GM12878 (cell line): ENCODE data around the gene ETFRF1. TPM values are rescaled to one million over a fixed set of nuclear protein-coding genes. Genes with fewer than 3 reads are reported as not detected.

Experiments used
- ATAC-seq: fragments of 200-7000 bp; cut with Tn5 transposase; 3 replicates; pipeline ENCODE4 v1.9.1; 2020; ENCODE audit warnings: mild to moderate bottlenecking, moderate library complexity
- BruUV-seq: library from RNA; stranded (reverse); fragments of 400-500 nt; replicated peaks from 2 replicates; lab custom pipeline; 2021; lab: Mats Ljungman, UMichigan
- CTCF ChIA-PET: fragments of 300-600 bp; sonication (Branson Sonifier 250); formaldehyde crosslinking; extraction: SDS; loops from one replicate; lab custom pipeline; 2021; ENCODE audit warnings: inconsistent platforms; lab: Yijun Ruan, JAX
- POLR2A ChIA-PET: fragments of 350-600 bp; formaldehyde crosslinking; extraction: SDS; loops from one replicate; lab custom pipeline; 2021; ENCODE audit warnings: inconsistent platforms; lab: Charles Lee
- RAD21 ChIA-PET: fragments of 300-600 bp; sonication (Branson Sonifier 250); formaldehyde crosslinking; loops from one replicate; lab custom pipeline; 2023; ENCODE audit warnings: antibody characterized with exemption; ENCODE audit not compliant: unreplicated experiment; lab: Charles Lee
- SMC1A ChIA-PET: fragments of 300-600 bp; sonication (Branson Sonifier 250); formaldehyde crosslinking; loops from one replicate; lab custom pipeline; 2023; ENCODE audit not compliant: unreplicated experiment, uncharacterized antibody; lab: Charles Lee
- DNase-seq: peaks from one replicate; pipeline ENCODE4 v3.0.0-alpha.2; 2011; ENCODE audit warnings: low read depth, low spot score
- FAIRE-seq: peaks from 3 replicates; lab custom pipeline; 2011; peaks lifted over from hg19 to GRCh38; lab: Jason Lieb, UNC
- H2AFZ ChIP-seq: 2 replicates; pipeline ENCODE4 v1.6.0; 2011; ENCODE audit warnings: low read depth, low read length, control low read depth; ENCODE audit not compliant: control insufficient read depth
- H3K27ac ChIP-seq: 2 replicates; pipeline ENCODE4 v1.5.1; 2011; ENCODE audit warnings: control low read depth; ENCODE audit not compliant: control insufficient read depth, insufficient read depth
- H3K27me3 ChIP-seq, 2 experiments: replicated peaks in 1 of 2; 2 replicates each; pipeline versions ENCODE4 v1.6.0 to v1.6.1; 2011; ENCODE audit warnings: low read length in 1 of 2; ENCODE audit not compliant: control insufficient read depth in 2 of 2, insufficient read depth in 2 of 2
- H3K36me3 ChIP-seq, 2 experiments: 2 replicates each; pipeline ENCODE4 v1.5.1; 2011; ENCODE audit warnings: low read length in 1 of 2; ENCODE audit not compliant: control insufficient read depth in 2 of 2, insufficient read depth in 2 of 2
- H3K4me1 ChIP-seq: 2 replicates; pipeline ENCODE4 v1.6.1; 2011; ENCODE audit warnings: mild to moderate bottlenecking, low read length, moderate library complexity, mixed read lengths; ENCODE audit not compliant: control insufficient read depth, insufficient read depth
- H3K4me2 ChIP-seq: 2 replicates; pipeline ENCODE4 v1.6.0; 2011; ENCODE audit warnings: control low read depth; ENCODE audit not compliant: control insufficient read depth, insufficient read depth
- H3K4me3 ChIP-seq: fragments of 200-600 bp; sonication (generic); 2 replicates; pipeline ENCODE4 v1.5.1; 2016
- H3K79me2 ChIP-seq: 2 replicates; pipeline ENCODE4 v1.6.0; 2011; ENCODE audit warnings: low read length; ENCODE audit not compliant: control insufficient read depth, insufficient read depth
- H3K9ac ChIP-seq: 2 replicates; pipeline ENCODE4 v1.8.0; 2011; ENCODE audit warnings: low read length, control low read depth, mixed read lengths; ENCODE audit not compliant: control insufficient read depth, insufficient read depth
- H3K9me3 ChIP-seq: replicated peaks from 3 replicates; pipeline ENCODE4 v1.5.1; 2011; ENCODE audit warnings: mild to moderate bottlenecking, low read length; ENCODE audit not compliant: control insufficient read depth, insufficient read depth
- H4K20me1 ChIP-seq: 2 replicates; pipeline ENCODE4 v1.6.0; 2011; ENCODE audit not compliant: control insufficient read depth, insufficient read depth
- BMI1 ChIP-seq: fragments of 450-650 bp; IDR thresholded peaks from 2 replicates; pipeline ENCODE4 v1.6.1; 2016; ENCODE audit warnings: mild to moderate bottlenecking, moderate library complexity, borderline replicate concordance
- FOS ChIP-seq: IDR thresholded peaks from 3 replicates; pipeline ENCODE4 v1.6.1; 2011; ENCODE audit warnings: borderline replicate concordance; ENCODE audit not compliant: insufficient read length; ENCODE audit errors: extremely low read depth
- FOXK2 ChIP-seq: fragments of 450-650 bp; IDR thresholded peaks from 2 replicates; pipeline ENCODE4 v1.6.1; 2017; ENCODE audit warnings: mild to moderate bottlenecking, moderate library complexity
- IKZF1 ChIP-seq: fragments of 450-650 bp; conservative IDR thresholded peaks from 2 replicates; pipeline ENCODE4 v1.6.1; 2017; ENCODE audit warnings: antibody characterized with exemption, mild to moderate bottlenecking
- PAX8 ChIP-seq: fragments of 450-650 bp; IDR thresholded peaks from 2 replicates; pipeline ENCODE4 v1.6.1; 2017; ENCODE audit warnings: mild to moderate bottlenecking, moderate library complexity
- POLR2AphosphoS5 ChIP-seq: IDR thresholded peaks from 2 replicates; pipeline ENCODE4 v1.6.1; 2011; ENCODE audit warnings: mild to moderate bottlenecking, low read length, inconsistent platforms
- TBL1XR1 ChIP-seq: IDR thresholded peaks from 2 replicates; pipeline ENCODE4 v1.6.1; 2012; ENCODE audit warnings: low read depth, low read length, improper control_type of control experiment
- YBX1 ChIP-seq: fragments of 450-650 bp; IDR thresholded peaks from 2 replicates; pipeline ENCODE4 v1.6.1; 2016; ENCODE audit warnings: antibody characterized with exemption
- YY1 ChIP-seq: IDR thresholded peaks from 2 replicates; pipeline ENCODE4 v1.6.1; 2011; ENCODE audit warnings: low read depth, mild to moderate bottlenecking, low read length
- ZSCAN29 ChIP-seq: fragments of 450-650 bp; IDR thresholded peaks from 2 replicates; pipeline ENCODE4 v1.6.1; 2017; ENCODE audit warnings: mild to moderate bottlenecking, moderate library complexity
- WGBS: methylation state at CpG from one replicate; pipeline ENCODE4 v1.1.6; 2016; ENCODE audit warnings: low lambda C conversion rate; ENCODE audit not compliant: insufficient replicate concordance, insufficient coverage; ENCODE audit errors: missing lambda C conversion rate; 5-methylcytosine and 5-hydroxymethylcytosine counted together
- in situ Hi-C: fragments of 300-500 bp; cut with MboI; formaldehyde crosslinking; loops from 9 replicates; pipeline ENCODE4 v1.14.3; 2018; ENCODE audit warnings: mixed read lengths
- intact Hi-C: fragments of 100-400 bp; cut with micrococcal nuclease; formaldehyde crosslinking; loops from one replicate; pipeline ENCODE4 v1.14.2; 2022; ENCODE audit not compliant: unreplicated experiment
- polyA plus RNA-seq, 11 experiments: library from polyadenylated mRNA; depleted of rRNA in 4 of 11; unstranded in 6 of 11; stranded (reverse) in 5 of 11; fragments of >200 nt; fragmentation: Nextera tagmentation in 4 of 11; fragmentation: Illumina TruSeq in 1 of 11; extraction: Ambion mirVana in 4 of 11; extraction: Trizol in 1 of 11; gene quantifications; 1 replicate in 1 of 11; 2 replicates in 10 of 11; pipeline versions ENCODE4 v1.2.1 to v1.2.3, GENCODE V29; 2011 to 2016; ENCODE audit warnings: inconsistent platforms in 2 of 11, missing spikeins in 2 of 11, low read depth in 1 of 11
- total RNA-seq, 4 experiments: library from RNA; depleted of rRNA in 3 of 4; stranded (reverse); fragments of >200 nt in 3 of 4; fragmentation: Illumina TruSeq in 1 of 4; extraction: Trizol in 1 of 4; gene quantifications; 2 replicates each; pipeline versions ENCODE4 v1.2.1 to v1.2.3, GENCODE V29; 2013 to 2021
- TF ChIP-seq, protein P1 (sequence below): fragments of 150-350 bp; IDR thresholded peaks from 2 replicates; pipeline ENCODE4 v1.6.1; 2014; ENCODE audit warnings: mild to moderate bottlenecking, low read depth, low read length
- TF ChIP-seq, protein P2 (sequence below), 3 experiments: IDR thresholded peaks in 2 of 3; conservative IDR thresholded peaks in 1 of 3; 2 replicates each; pipeline ENCODE4 v1.5.1; 2011; ENCODE audit warnings: low read depth in 3 of 3, low read length in 3 of 3, mild to moderate bottlenecking in 3 of 3, control low read depth in 2 of 3, moderate library complexity in 2 of 3, inconsistent platforms in 1 of 3, mixed read lengths in 1 of 3; ENCODE audit not compliant: control insufficient read depth in 2 of 3, insufficient read depth in 1 of 3; ENCODE audit errors: extremely low read depth in 1 of 3
- TF ChIP-seq, protein P3 (sequence below): IDR thresholded peaks from 2 replicates; pipeline ENCODE4 v1.6.1; 2011; ENCODE audit warnings: borderline replicate concordance, low read depth, mild to moderate bottlenecking, moderate library complexity, mixed read lengths, low read length; ENCODE audit not compliant: insufficient read depth; ENCODE audit errors: extremely low read length
- TF ChIP-seq, protein P4 (sequence below): fragments of 450-650 bp; IDR thresholded peaks from 2 replicates; pipeline ENCODE4 v1.6.1; 2017; ENCODE audit warnings: mild to moderate bottlenecking, moderate library complexity
- TF ChIP-seq, protein P5 (sequence below): IDR thresholded peaks from 2 replicates; pipeline ENCODE4 v1.6.1; 2012; ENCODE audit warnings: low read length, inconsistent platforms

ETFRF1 gene
- total and polyA plus RNA-seq, 10 of the 15 experiments (the other 5 are each of a cell fraction or from before 2014, with no cell fraction given) = 9.9 to 59.6 (median 26.2) TPM

DNA sequence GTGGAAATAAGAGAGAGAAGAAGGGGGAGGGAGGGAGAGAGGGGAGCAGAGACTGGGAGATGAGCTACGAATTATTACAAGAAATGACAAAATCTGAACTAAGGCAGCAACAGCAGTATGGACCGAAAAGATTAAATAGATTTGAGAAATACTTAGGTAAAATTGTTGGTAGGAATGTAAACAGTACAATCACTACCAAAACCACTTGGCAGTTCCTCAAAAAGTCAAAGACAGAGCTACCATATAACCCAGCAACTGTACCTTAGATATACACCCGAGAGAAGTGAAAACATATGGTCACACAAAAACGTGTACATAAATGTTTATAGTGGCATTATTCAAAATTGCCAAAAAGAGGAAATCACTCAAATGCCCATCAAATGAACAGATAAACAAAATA is 41.6 kb downstream of the ETFRF1 start:
- Histone ChIP-seq H3K4me2 (no peak overlapping the region), H3K4me1 (no peaks in the 10 kb centered on the region), H4K20me1 (no peaks in the 10 kb centered on the region), H3K4me3 (no peak overlapping the region), H2AFZ (no peak overlapping the region), H3K79me2 (peaks cover 3% of the 10 kb centered on the region), H3K27me3 (no peaks in the 10 kb centered on the region), H3K9me3 (no peaks in the 10 kb centered on the region), H3K9ac (no peak overlapping the region), H3K27ac (no peak overlapping the region), H3K36me3 (peaks cover 0 to 8% of the 10 kb centered on the region in 2 experiments; a peak in 1 of 4 replicates)
- in situ Hi-C loops (no loop called here), intact Hi-C loops (no loop called here)
- RAD21 ChIA-PET = interaction anchor here (1.2 kb wide), 1 partner anchor 19 kb away, joined by 3 read pairs; no protein-coding TSS in a partner anchor
- BruUV-seq = no TSS peak
- ATAC-seq = no peak
- DNase-seq = no peak
- CTCF ChIA-PET = interaction anchor here (1.8 kb wide), 1 partner anchor 16 kb away, joined by 4 read pairs; no protein-coding TSS in a partner anchor
- WGBS = 75% methylated on average over 4 of the region's 4 CpGs
- FAIRE-seq = no peak
- SMC1A ChIA-PET = interaction anchor here (0.5 to 1.4 kb wide), 5 partner anchors 10 to 275 kb away, joined by 3 to 6 read pairs (median 4); no protein-coding TSS in a partner anchor
- POLR2A ChIA-PET = interaction anchor here (0.5 to 1.0 kb wide), 2 partner anchors 21 to 164 kb away, joined by 3 to 5 read pairs; no protein-coding TSS in a partner anchor
- TF ChIP-seq, protein P1, sequence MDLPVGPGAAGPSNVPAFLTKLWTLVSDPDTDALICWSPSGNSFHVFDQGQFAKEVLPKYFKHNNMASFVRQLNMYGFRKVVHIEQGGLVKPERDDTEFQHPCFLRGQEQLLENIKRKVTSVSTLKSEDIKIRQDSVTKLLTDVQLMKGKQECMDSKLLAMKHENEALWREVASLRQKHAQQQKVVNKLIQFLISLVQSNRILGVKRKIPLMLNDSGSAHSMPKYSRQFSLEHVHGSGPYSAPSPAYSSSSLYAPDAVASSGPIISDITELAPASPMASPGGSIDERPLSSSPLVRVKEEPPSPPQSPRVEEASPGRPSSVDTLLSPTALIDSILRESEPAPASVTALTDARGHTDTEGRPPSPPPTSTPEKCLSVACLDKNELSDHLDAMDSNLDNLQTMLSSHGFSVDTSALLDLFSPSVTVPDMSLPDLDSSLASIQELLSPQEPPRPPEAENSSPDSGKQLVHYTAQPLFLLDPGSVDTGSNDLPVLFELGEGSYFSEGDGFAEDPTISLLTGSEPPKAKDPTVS = no peak
- no peak for TF ChIP-seq IKZF1
- TF ChIP-seq YBX1 = no peak
- TF ChIP-seq TBL1XR1 = no peak
- TF ChIP-seq, protein P2, sequence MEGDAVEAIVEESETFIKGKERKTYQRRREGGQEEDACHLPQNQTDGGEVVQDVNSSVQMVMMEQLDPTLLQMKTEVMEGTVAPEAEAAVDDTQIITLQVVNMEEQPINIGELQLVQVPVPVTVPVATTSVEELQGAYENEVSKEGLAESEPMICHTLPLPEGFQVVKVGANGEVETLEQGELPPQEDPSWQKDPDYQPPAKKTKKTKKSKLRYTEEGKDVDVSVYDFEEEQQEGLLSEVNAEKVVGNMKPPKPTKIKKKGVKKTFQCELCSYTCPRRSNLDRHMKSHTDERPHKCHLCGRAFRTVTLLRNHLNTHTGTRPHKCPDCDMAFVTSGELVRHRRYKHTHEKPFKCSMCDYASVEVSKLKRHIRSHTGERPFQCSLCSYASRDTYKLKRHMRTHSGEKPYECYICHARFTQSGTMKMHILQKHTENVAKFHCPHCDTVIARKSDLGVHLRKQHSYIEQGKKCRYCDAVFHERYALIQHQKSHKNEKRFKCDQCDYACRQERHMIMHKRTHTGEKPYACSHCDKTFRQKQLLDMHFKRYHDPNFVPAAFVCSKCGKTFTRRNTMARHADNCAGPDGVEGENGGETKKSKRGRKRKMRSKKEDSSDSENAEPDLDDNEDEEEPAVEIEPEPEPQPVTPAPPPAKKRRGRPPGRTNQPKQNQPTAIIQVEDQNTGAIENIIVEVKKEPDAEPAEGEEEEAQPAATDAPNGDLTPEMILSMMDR (IDR thresholded peaks at IDR 0.05 in 2 of 3, conservative IDR thresholded peaks at IDR 0.05 in 1 of 3; ENCODE audit: control insufficient read depth in 2 of 3, extremely low read depth in 1 of 3, insufficient read depth in 1 of 3, low read depth in 3 of 3, low read length in 3 of 3) = no peak
- TF ChIP-seq BMI1 = no peak
- TF ChIP-seq, protein P3, sequence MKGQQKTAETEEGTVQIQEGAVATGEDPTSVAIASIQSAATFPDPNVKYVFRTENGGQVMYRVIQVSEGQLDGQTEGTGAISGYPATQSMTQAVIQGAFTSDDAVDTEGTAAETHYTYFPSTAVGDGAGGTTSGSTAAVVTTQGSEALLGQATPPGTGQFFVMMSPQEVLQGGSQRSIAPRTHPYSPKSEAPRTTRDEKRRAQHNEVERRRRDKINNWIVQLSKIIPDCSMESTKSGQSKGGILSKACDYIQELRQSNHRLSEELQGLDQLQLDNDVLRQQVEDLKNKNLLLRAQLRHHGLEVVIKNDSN = no peak
- TF ChIP-seq POLR2AphosphoS5 = no peak
- TF ChIP-seq, protein P4, sequence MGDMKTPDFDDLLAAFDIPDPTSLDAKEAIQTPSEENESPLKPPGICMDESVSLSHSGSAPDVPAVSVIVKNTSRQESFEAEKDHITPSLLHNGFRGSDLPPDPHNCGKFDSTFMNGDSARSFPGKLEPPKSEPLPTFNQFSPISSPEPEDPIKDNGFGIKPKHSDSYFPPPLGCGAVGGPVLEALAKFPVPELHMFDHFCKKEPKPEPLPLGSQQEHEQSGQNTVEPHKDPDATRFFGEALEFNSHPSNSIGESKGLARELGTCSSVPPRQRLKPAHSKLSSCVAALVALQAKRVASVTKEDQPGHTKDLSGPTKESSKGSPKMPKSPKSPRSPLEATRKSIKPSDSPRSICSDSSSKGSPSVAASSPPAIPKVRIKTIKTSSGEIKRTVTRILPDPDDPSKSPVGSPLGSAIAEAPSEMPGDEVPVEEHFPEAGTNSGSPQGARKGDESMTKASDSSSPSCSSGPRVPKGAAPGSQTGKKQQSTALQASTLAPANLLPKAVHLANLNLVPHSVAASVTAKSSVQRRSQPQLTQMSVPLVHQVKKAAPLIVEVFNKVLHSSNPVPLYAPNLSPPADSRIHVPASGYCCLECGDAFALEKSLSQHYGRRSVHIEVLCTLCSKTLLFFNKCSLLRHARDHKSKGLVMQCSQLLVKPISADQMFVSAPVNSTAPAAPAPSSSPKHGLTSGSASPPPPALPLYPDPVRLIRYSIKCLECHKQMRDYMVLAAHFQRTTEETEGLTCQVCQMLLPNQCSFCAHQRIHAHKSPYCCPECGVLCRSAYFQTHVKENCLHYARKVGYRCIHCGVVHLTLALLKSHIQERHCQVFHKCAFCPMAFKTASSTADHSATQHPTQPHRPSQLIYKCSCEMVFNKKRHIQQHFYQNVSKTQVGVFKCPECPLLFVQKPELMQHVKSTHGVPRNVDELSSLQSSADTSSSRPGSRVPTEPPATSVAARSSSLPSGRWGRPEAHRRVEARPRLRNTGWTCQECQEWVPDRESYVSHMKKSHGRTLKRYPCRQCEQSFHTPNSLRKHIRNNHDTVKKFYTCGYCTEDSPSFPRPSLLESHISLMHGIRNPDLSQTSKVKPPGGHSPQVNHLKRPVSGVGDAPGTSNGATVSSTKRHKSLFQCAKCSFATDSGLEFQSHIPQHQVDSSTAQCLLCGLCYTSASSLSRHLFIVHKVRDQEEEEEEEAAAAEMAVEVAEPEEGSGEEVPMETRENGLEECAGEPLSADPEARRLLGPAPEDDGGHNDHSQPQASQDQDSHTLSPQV = no peak
- no peak for TF ChIP-seq ZSCAN29
- TF ChIP-seq PAX8 = no peak
- no peak for TF ChIP-seq FOXK2
- TF ChIP-seq, protein P5, sequence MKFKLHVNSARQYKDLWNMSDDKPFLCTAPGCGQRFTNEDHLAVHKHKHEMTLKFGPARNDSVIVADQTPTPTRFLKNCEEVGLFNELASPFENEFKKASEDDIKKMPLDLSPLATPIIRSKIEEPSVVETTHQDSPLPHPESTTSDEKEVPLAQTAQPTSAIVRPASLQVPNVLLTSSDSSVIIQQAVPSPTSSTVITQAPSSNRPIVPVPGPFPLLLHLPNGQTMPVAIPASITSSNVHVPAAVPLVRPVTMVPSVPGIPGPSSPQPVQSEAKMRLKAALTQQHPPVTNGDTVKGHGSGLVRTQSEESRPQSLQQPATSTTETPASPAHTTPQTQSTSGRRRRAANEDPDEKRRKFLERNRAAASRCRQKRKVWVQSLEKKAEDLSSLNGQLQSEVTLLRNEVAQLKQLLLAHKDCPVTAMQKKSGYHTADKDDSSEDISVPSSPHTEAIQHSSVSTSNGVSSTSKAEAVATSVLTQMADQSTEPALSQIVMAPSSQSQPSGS = no peak
- TF ChIP-seq FOS = no peak
- TF ChIP-seq YY1 = no peak
